PFSK-1 (cell line): ENCODE results near the gene INPP4B.

Source experiments
- FOXP2 ChIP-seq: optimal IDR thresholded peaks from 2 replicates; pipeline ENCODE3; 2011; ENCODE audit warnings: borderline replicate concordance, control low read depth, inconsistent platforms; ENCODE audit not compliant: insufficient read depth; ENCODE audit errors: extremely low read length, extremely low read depth
- POLR2AphosphoS5 ChIP-seq: IDR thresholded peaks from 2 replicates; pipeline ENCODE4 v1.6.1; 2012; ENCODE audit warnings: low read depth, mild to moderate bottlenecking, control low read depth, low read length, moderate library complexity
- SIN3A ChIP-seq: IDR thresholded peaks from 2 replicates; pipeline ENCODE4 v1.6.1; 2012; ENCODE audit warnings: mild to moderate bottlenecking, low read length, moderate library complexity, borderline replicate concordance; ENCODE audit not compliant: insufficient read depth
- TAF1 ChIP-seq: IDR thresholded peaks from 2 replicates; pipeline ENCODE4 v1.6.1; 2012; ENCODE audit warnings: low read length, control low read depth, borderline replicate concordance; ENCODE audit not compliant: insufficient read depth

DNA sequence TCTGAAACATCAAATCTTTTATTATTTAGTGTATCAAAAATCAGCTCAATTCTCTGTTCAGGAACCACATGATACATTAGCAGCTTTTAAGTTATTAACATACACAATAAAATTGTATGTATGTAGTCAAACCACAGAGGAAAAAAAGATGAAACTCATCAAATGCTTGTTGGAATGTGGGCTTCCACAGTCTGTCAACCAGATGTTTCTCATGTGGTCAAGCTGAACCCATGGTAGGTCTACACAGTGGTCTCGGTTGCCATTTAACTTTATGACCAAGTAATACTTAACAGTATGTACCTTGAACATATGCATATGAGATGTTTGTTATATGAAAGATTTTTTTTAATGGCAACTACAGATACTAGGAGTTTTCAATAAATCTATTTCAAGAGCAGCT lies 781.9 kb downstream of the INPP4B start:
- TF ChIP-seq TAF1 (no peak), POLR2AphosphoS5 (no peak), SIN3A (no peak), FOXP2 (no peak)
